Cardiac muscle cell (in vitro differentiated cells and primary cell): ENCODE measurements around the gene ZBTB46. TPM values are rescaled to one million over a fixed set of nuclear protein-coding genes. Genes with fewer than 3 reads are reported as not detected.

Source experiments
- DNase-seq, 2 donors: peaks; one replicate each; pipeline versions ENCODE4 v3.0.0 to v3.0.0-alpha.2; 2010 to 2017; ENCODE audit warnings: low read depth in 1 of 2, low spot score in 1 of 2
- H3K27ac ChIP-seq: fragments of 200-600 bp; sonication (generic); 2 replicates; pipeline ENCODE4 v1.5.1; 2016
- H3K27me3 ChIP-seq: fragments of 200-600 bp; sonication (generic); 2 replicates; pipeline ENCODE4 v1.6.0; 2016; ENCODE audit warnings: control low read depth
- H3K36me3 ChIP-seq: fragments of 200-600 bp; sonication (generic); 2 replicates; pipeline ENCODE4 v1.5.1; 2016; ENCODE audit warnings: control low read depth
- H3K4me1 ChIP-seq: fragments of 200-600 bp; sonication (generic); 2 replicates; pipeline ENCODE4 v1.8.1; 2017; ENCODE audit warnings: low read depth, mild to moderate bottlenecking, mixed run types
- H3K4me3 ChIP-seq: fragments of 200-600 bp; sonication (generic); 2 replicates; pipeline ENCODE4 v1.5.1; 2016; ENCODE audit warnings: mild to moderate bottlenecking
- H3K9me3 ChIP-seq: fragments of 200-600 bp; sonication (generic); 2 replicates; pipeline ENCODE4 v1.5.1; 2017; ENCODE audit warnings: low read depth, mild to moderate bottlenecking, control low read depth
- CTCF ChIP-seq: IDR thresholded peaks from 2 replicates; pipeline ENCODE4 v1.5.1; 2012; ENCODE audit warnings: low read depth, mild to moderate bottlenecking, low read length
- polyA plus RNA-seq: library from polyadenylated mRNA; unstranded; fragments of >200 nt; fragmentation: Nextera tagmentation; extraction: Ambion mirVana; gene quantifications from 2 replicates; pipeline ENCODE4 v1.2.1, GENCODE V29; 2016
- total RNA-seq: library from RNA; depleted of rRNA; stranded (reverse); fragments of >200 nt; gene quantifications from 2 replicates; pipeline ENCODE4 v1.2.3, GENCODE V29; 2016

The ZBTB46 gene
- total and polyA plus RNA-seq, 2 experiments from 2014 or later, result 24.1 to 53.4 TPM

GRCh38 chr20:63859166-63859699, 28.2 kb upstream of the ZBTB46 start:
- Histone ChIP-seq H3K4me1 (peaks cover 45% of the 10 kb centered on the region), H3K27me3 (no peaks in the 10 kb centered on the region), H3K27ac (peak overlapping the region; percentile 92), H3K9me3 (no peaks in the 10 kb centered on the region), H3K36me3 (no peaks in the 10 kb centered on the region), H3K4me3 (no peak overlapping the region)
- TF ChIP-seq CTCF, result no peak
- no peak for DNase-seq

- Histone ChIP-seq H3K4me1 (peaks cover 49% of the 10 kb centered on the region), H3K4me3 (no peak overlapping the region), H3K27me3 (no peaks in the 10 kb centered on the region), H3K9me3 (no peaks in the 10 kb centered on the region), H3K36me3 (no peaks in the 10 kb centered on the region), H3K27ac (peak overlapping the region; percentile 92)
- peak; percentile 54 for TF ChIP-seq CTCF
- DNase-seq, result peak; percentile 67 to 79
These were observed 27.5 kb upstream of the ZBTB46 start for GRCh38 chr20:63858393-63859165.

- H3K4me3 ChIP-seq, result no peak overlapping the region
- peak in 1 of 2 donors; percentile 43 for DNase-seq
- H3K27ac ChIP-seq, result peak overlapping the region; percentile 92
- H3K27me3 ChIP-seq, result no peaks in the 10 kb centered on the region
- no peak for TF ChIP-seq CTCF
- no peaks in the 10 kb centered on the region for H3K9me3 ChIP-seq
- peaks cover 52% of the 10 kb centered on the region for H3K4me1 ChIP-seq
- H3K36me3 ChIP-seq, result no peaks in the 10 kb centered on the region
These were observed 26.8 kb upstream of the ZBTB46 start for GRCh38 chr20:63857764-63858392.

- H3K4me1 ChIP-seq, result peaks cover 52% of the 10 kb centered on the region
- H3K9me3 ChIP-seq, result no peaks in the 10 kb centered on the region
- no peaks in the 10 kb centered on the region for H3K27me3 ChIP-seq
- H3K36me3 ChIP-seq, result no peaks in the 10 kb centered on the region
- TF ChIP-seq CTCF, result no peak
- DNase-seq, result no peak
- H3K4me3 ChIP-seq, result no peak overlapping the region
- peak overlapping the region; percentile 95 for H3K27ac ChIP-seq
These were observed 25.0 kb upstream of the ZBTB46 start for GRCh38 chr20:63856098-63856511.

GRCh38 chr20:63855363-63856097, 24.5 kb upstream of the ZBTB46 start:
- Histone ChIP-seq H3K27ac (peak overlapping the region; percentile 95), H3K4me1 (peaks cover 52% of the 10 kb centered on the region)
- no peak for DNase-seq

More at GRCh38 chr20:63855363-63856097, 24.5 kb upstream of the ZBTB46 start:
- H3K4me3 ChIP-seq, result no peak overlapping the region
- no peaks in the 10 kb centered on the region for H3K36me3 ChIP-seq
- TF ChIP-seq CTCF, result no peak
- H3K9me3 ChIP-seq, result no peaks in the 10 kb centered on the region
- no peaks in the 10 kb centered on the region for H3K27me3 ChIP-seq
